HG03575 (cell line): Measurements from ENCODE around the gene DDX41.
"Not testable (repeated sequence)": the region's sequence is repeated elsewhere in the genome, so short reads cannot be mapped to it uniquely, and the experiment has no call there.

Source experiments
- ATAC-seq: cut with Tn5 transposase; IDR thresholded peaks from one replicate; pipeline ENCODE4 v1.9.1; 2021; ENCODE audit not compliant: unreplicated experiment, insufficient number of reproducible peaks, low FRiP score; ENCODE audit errors: extremely low read depth

DDX41 gene

GRCh38 chr5:177490311-177490991, 26.3 kb downstream of the DDX41 start:
- no peak for ATAC-seq

DNA sequence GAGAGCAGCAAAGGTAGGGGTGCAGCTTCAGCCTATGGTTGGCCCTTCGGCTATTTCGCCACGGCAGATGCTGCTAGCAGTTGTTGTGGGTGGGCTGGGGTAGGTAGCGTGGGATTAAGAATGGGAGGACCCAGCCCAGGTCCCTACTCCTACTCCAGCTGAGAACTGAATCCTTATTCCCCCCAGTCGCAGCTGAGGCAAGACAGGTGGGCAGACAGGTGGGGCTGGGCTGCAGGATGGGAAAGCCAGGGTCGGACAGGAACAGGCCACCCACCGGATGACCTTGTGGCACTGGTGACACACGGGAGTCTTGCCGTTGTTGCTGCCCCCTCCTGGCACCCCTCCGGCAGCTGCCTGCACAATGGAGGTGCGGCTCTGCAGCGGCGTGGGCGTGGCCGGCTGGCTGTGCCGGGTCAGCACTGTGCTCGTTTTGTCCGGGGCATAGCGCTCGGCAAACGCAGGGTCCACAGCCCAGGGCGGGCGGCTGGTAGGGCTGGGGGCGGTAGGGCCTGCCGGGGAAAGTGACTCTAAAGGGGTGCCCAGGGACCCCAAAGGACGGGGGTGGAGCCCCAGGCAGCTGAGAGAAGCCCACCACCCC, 27.5 kb downstream of the DDX41 start:
- ATAC-seq, result no peak

DNA sequence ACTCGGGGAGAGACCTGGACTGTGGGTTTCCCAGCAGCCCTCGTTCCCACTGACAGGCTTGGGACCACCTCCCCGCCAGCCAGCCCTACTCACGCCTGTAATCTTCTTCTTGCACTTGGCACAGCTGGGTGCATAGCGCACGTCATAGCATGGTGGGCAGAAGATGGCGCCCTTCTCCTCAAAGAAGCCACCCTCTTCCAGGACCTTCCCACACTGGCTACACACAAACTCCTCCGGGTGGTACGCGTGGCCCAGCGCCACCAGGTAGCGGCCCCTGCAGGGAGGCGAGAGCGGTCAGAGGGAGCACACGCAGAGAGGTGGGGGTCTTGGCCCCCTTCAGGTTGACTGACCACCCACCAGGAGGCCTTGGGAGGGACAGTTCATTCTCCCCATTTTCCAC, 28.8 kb downstream of the DDX41 start:
- ATAC-seq, result no peak

DNA sequence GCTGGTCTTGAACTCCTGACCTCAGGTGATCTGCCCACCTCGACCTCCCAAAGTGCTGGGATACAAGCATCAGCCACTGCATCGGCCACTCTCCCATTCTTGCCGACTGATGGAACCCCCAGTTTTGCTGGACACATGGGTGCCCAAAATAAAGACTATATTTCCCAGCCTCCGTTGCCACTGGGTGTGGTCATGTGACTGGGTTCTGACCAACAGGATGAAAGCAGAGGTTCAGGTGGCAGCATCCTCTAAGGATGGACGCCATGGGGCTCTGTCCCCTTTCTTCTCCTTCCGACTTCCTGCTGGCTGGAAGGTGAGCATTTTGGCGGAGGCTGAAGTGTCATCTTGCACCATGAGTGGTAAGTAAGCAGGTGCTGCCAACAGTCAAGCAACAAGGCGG, 29.6 kb downstream of the DDX41 start:
- ATAC-seq, result no peak

GRCh38 chr5:177486256-177486655, 30.5 kb downstream of the DDX41 start:
- no peak for ATAC-seq

GRCh38 chr5:177485753-177486152, 31.0 kb downstream of the DDX41 start:
- not testable (repeated sequence) for ATAC-seq

GRCh38 chr5:177484902-177485549, 31.7 kb downstream of the DDX41 start:
- no peak for ATAC-seq

- ATAC-seq, result no peak
Observed at GRCh38 chr5:177483994-177484901, 32.5 kb downstream of the DDX41 start.

DNA sequence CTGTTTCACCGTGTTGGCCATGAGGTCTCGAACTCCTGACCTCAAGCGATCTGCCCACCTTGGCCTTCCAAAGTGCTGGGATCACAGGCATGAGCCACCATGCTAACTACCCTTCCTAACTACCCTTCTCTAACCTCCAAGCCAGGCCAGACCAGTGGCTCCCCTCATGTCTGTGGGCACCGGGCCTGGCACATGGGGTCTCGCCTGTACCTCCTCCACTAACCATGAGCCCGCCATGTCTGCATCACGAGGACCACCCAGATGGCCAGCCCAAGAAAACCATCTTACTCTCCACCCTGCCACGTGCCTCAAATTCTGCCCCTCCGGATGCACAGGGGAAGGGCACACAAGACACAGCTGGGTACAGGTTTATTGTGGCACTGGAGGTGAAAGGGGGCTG, 33.7 kb downstream of the DDX41 start:
- ATAC-seq, result no peak

- no peak for ATAC-seq
Observed at GRCh38 chr5:177482359-177482795, 34.4 kb downstream of the DDX41 start.

DNA sequence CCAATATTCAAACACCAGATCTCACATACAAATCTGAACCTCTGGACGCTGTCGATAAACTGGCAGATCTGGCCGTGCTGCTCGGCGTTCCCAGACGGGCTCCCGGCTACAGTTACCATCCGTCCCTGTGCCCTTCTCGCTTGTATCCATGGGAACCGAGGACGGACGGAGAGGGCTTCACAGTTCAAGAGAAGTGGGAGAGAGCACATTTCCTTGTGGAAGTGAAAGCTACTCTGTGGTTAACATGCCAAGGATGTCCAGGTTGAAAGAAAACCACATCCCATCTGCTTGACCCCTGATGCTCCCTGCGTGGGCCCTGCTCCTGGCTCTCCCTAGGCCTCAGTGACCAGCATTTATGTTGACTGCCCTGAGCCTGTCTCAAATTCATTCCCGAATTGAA, 37.0 kb downstream of the DDX41 start:
- ATAC-seq, result no peak

DNA sequence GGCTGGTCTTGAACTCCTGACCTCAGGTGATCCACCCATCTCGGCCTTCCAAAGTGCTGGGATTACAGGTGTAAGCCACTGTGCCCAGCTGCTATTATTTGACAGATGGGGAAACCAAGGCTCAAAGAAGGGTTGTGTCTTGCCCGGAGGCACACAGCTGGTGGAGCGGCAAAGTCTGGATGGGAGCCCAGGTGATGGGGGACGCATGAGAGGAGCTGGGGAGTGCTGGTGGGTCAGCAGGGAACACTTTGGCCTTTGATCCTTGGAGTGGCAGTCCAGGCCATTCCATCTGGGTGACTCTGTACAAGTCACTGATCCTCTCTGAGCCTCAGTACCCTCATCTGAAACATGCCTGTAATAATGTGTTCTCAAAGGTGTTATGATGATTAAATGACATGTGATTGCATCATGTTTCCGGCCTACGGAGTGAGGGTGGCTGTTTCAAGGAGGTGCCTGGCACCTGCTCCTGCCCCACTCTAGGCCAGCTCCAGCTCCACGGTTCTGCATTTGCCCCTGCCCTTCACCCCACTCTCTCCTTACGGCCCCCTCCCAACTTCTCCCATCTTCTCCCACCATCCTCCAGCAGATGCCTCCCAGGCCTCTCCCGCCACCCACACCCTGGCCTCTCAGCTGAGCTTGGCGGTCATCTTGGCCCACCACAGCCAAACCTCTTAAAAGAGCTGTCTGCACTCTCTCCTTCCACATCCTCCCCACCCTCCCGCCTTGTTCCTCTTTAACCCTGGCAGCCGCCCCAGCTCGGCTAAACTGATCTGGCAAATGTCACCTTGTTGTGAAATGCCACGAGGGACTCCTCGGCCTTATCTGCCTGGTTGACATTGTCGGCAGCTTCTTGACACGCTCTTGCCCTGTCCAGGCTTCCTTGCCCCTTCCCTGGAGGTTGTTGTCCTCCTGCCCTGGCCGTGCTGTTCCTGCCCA, 37.8 kb downstream of the DDX41 start:
- ATAC-seq, result no peak

- ATAC-seq, result no peak
Observed at GRCh38 chr5:177477701-177478477, 38.9 kb downstream of the DDX41 start.

- no peak for ATAC-seq
Observed at GRCh38 chr5:177476531-177477233, 40.1 kb downstream of the DDX41 start.

DNA sequence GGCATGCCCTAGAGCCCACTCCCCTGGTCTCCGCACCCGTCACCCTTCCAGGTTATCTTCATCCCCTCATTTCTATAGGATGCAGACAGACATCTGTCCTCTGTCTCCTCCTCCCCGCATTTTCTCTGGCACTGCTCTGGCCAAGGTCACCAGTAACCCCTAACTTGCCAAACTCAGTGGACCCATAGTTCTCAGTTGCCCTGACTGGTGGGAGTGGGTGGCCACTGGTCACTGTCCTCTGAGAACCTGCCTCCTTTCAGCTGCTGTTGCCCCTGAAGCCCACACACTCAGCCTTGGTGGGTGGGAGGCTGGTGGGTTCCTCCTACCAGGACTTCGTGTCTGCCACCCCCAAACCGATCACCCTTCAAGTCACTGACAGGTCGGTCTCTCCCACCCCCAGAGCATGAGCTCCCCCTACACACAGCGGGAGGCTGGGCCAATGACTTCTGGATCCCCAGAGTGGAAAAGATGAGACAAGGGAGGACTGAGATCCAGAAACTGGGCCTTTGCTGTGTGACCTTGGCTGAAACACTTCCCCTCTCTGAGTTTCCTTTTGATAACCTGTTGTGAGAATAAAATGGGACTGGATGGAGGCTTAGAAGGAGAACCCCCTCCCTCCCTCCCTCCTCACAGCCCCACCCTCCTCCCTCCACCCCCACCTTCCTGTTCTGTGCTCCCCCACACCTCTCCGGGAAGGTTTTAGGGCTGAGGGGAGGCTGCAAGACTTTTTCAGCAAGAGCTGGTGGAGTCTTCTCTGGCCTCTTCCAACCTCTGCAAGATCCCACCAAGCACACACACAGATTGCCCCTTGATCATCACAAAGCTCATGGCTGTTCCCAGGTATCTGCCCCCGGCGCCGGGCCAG, 41.0 kb downstream of the DDX41 start:
- no peak for ATAC-seq

- no peak for ATAC-seq
Observed at GRCh38 chr5:177474846-177475562, 41.8 kb downstream of the DDX41 start.
